GM08714 (cell line): ENCODE results near the gene CASP6.
A peak's percentile ranks its signal among the peaks of the same experiment; 100 is the strongest.

Experiments used
- H3K4me3 ChIP-seq: fragments of 200-500 bp; sonication (Bioruptor generic); 2 replicates; pipeline ENCODE4 v1.5.1; 2014; ENCODE audit warnings: mild to moderate bottlenecking, low read length, inconsistent platforms
- ZNF274 ChIP-seq: IDR thresholded peaks from 2 replicates; pipeline ENCODE4 v1.6.1; 2012; ENCODE audit warnings: mild to moderate bottlenecking, low read depth, low read length

The CASP6 gene

GRCh38 chr4:109729718-109730618, 26.7 kb upstream of the CASP6 start, which contains the start of gene PLA2G12A:
TSS of gene PLA2G12A (minus strand) at chr4:109730070. CDS start at chr4:109729809, 261 bp downstream.
- peak within 1 kb of the TSS; percentile 97 for H3K4me3 ChIP-seq
- TF ChIP-seq ZNF274: no peak

DNA sequence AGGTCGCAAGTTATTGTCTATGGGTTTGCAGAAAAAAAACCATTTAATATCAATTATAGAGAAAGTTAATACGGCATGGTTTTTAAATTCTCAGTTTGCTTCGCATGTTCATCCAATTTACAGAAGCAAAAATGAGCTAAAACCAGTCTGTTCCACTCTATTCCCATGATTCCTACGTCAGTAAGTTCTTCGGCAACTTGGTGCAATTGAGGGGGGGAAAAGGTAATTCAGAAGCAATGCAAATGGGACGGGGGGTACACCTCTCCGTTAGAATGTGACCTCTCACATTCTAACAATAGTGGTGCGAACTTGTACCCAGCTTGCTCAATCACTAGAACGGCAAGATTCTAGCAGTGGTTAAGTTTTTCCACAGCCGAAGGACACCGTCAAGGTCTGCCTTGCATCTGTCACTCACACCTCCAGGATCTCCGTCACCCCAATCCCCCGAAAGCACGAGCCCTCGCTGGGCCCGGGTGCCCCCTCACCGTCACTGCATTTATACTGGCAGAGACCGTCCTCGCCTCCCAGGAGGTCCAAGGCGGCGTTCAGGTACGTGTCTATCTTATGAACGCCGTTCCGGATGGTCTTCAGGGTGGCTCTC, 26.0 kb upstream of the CASP6 start:
- H3K4me3 ChIP-seq: peak overlapping the region; percentile 97
- TF ChIP-seq ZNF274: no peak

DNA sequence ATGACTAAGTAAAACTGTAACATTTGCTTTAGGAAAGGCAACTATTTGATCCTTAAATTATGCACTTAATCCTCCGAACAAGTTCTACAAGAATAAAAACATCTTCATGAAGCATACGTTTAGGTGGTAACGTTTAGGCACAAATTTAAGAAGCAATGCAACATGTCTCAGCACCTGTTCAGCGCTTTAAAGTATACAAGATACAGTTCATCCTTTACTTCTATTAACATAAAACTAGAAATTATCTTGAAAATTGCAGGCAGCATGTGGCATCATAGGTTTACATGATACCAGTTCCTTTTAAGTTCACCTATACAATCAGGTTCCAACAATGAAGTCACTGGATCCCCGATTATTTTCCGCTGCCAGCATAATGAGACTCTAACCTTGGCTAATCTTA, 25.1 kb upstream of the CASP6 start:
- peak overlapping the region; percentile 97; the same call in 1 of the 2 replicates for H3K4me3 ChIP-seq
- TF ChIP-seq ZNF274: no peak

DNA sequence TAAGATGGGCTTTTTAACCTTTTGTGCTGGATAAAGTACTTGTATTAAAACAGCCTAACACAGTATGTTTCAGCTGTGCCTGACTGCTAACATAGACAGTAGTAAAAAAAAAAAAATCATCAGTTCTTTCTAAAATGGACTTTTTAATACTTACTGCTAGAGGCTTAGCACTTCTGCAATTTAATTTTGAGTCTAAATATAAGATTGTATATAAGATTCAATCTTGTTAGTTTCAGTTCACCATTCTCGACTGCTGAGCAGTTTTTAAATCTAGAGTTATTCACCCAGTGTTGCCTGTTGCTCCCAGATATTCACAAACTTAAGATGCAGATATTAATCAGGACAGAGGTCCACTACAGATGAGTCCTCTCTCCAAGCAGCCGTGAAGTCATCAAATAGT, 19.9 kb upstream of the CASP6 start:
- TF ChIP-seq ZNF274: no peak
- no peak overlapping the region for H3K4me3 ChIP-seq

DNA sequence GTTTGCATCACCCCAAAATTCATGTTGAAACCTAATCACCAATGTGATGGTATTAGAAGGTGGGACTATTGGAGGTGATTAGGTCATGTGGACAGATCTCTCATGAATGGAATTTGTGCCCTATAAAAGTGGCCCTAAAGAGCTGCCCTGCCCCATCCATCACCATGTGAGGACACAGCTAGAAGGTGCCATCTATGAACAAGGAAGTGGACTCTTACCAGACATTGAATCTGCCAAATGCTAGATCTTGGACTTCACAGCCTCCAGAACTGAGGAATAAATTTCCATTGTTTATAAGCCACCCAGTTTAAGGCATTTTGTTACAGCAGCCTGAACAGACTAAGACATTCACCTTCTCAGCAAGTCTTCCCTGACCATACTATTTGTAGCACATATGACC, 19.1 kb upstream of the CASP6 start:
- no peak for TF ChIP-seq ZNF274
- H3K4me3 ChIP-seq: no peak overlapping the region

- TF ChIP-seq ZNF274: no peak
- no peak overlapping the region for H3K4me3 ChIP-seq
Observed at GRCh38 chr4:109721033-109721432, 17.8 kb upstream of the CASP6 start.

GRCh38 chr4:109719604-109720003, 16.4 kb upstream of the CASP6 start:
- no peak for TF ChIP-seq ZNF274
- no peak overlapping the region for H3K4me3 ChIP-seq

GRCh38 chr4:109718759-109719158, 15.5 kb upstream of the CASP6 start:
- no peak for TF ChIP-seq ZNF274
- no peak overlapping the region for H3K4me3 ChIP-seq

DNA sequence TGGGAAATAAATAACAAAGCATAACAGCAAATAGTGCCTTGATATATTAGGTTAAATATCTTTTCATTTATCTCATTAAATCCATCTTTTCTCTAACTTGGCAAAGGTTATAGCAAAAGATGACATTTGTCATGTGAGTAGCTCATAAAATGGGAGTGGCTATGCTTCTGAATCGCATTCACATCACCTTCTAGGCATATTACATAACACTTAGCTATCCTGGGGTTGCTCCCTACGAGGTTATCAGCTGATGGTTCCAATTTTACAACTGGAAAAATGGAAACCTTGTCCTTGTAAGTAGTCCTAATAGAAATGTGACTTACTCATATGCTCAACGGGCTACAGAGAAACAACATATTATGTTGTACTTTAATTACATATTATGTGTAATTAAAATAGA, 10.3 kb upstream of the CASP6 start:
- TF ChIP-seq ZNF274: no peak
- no peak overlapping the region for H3K4me3 ChIP-seq

- H3K4me3 ChIP-seq: no peak overlapping the region
- no peak for TF ChIP-seq ZNF274
Observed at GRCh38 chr4:109708990-109709389, 5.7 kb upstream of the CASP6 start.

- no peak for TF ChIP-seq ZNF274
- no peak overlapping the region; the same call in 1 of the 2 replicates for H3K4me3 ChIP-seq
Observed at GRCh38 chr4:109708435-109708834, 5.2 kb upstream of the CASP6 start.

DNA sequence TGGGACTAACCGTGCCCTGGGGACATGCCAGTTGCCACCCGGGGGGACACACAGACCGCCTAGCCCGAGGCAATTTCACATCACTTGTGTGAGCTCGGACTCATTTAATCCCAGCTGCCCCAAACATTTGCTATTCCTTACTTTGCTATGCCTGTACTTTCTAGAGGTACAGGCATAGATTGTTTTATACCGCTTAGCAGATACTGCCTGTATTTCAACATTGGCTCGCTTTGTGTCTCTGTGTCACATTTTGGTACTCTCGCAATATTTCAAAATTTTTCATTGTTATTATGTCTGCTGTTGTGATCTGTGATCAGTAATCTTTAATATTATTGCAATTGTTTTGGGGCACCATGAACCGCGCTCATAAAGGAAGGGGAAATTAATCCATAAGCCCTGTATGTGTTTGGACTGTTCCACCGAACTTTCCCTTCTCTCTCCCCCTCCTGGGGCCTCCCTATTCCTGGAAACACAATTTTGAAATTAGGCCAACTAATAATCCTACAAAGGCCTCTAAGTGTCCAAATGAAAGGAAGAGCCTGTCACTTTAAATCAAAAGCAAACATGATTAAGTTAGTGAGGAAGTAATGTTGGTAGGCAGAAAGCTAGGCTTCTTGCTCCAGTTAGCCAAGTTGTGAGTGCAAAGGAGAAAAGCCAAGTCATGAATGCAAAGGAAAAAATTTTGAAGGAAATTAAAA, 568 bp upstream of the CASP6 start:
- TF ChIP-seq ZNF274: no peak
- H3K4me3 ChIP-seq: peak overlapping the region; percentile 78

DNA sequence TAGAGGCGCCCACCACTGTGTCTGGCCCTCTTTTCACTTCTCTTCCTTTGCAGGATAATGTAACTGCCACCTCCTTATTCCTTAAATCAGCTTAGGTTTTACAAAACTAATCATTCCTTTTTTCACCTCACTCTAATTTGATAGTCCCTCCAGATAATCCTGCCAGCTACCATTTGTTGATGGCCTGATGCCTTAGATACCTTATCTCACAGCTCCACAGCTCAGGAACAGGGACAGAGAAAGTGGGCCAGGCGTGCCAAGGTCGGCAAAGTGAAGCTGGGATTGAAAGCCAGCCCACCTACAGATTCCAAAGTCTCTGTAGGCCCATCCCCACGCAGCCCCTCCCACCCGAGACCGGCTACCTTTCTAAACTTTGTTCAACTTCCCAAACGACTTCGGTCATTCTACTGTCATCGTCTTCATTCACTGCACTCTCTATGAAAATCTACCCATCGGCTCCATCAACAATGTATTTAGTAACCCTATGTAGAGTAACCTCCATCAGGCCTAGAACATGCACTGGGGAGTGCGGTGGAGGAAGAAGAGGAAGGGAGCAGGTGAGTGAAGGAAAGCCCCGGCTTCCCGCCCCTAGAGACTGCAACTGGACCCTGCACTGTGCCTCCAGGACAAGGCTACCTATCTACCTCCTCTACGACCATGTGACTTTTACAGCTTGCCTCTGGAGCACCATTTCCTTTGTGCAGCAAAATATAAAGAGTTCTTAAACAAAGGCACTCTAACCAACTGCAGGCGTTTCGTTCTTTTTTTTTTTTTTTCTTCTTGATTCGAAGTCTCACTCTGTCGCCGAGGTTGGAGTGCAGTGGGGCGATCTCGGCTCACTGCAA, 1.5 kb downstream of the CASP6 start:
- no peak for TF ChIP-seq ZNF274
- H3K4me3 ChIP-seq: peak overlapping the region; percentile 78
